ENCODE data around the gene KCNK1.

Gene KCNK1

DNA sequence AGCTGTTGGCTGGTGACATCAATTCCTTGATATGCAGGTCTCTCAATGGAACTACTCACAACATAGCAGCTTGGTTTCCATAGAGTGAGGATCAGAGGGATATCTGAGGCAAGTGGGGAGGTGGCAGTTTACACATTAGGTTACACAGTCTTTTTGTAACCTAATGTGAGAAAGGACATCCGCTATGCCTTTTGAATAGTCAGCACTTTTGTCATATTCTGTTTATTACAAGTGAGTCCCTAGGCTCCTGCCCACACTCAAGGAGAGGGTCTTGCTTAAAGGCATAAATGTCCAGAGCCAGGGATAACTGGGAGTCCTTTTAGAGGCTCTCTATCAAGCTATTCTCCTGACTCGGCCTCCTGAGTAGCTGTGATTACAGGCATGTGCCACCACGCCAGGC is 104.2 kb downstream of the KCNK1 start:
- H3K27me3 Mint-ChIP-seq: peaks cover 17 to 18% of the 10 kb centered on the region in 2 donors
- no peak overlapping the region for H3K27ac Mint-ChIP-seq
- DNase-seq: no peak
- ATAC-seq (replicated peaks): no peak
- H3K36me3 Mint-ChIP-seq (ENCODE audit: insufficient read depth): no peaks in the 10 kb centered on the region
- H3K9me3 Mint-ChIP-seq: no peaks in the 10 kb centered on the region
- H3K4me3 Mint-ChIP-seq: no peak overlapping the region
- no peaks in the 10 kb centered on the region for H3K4me1 Mint-ChIP-seq (ENCODE audit: low read depth in 2 of 2)

DNA sequence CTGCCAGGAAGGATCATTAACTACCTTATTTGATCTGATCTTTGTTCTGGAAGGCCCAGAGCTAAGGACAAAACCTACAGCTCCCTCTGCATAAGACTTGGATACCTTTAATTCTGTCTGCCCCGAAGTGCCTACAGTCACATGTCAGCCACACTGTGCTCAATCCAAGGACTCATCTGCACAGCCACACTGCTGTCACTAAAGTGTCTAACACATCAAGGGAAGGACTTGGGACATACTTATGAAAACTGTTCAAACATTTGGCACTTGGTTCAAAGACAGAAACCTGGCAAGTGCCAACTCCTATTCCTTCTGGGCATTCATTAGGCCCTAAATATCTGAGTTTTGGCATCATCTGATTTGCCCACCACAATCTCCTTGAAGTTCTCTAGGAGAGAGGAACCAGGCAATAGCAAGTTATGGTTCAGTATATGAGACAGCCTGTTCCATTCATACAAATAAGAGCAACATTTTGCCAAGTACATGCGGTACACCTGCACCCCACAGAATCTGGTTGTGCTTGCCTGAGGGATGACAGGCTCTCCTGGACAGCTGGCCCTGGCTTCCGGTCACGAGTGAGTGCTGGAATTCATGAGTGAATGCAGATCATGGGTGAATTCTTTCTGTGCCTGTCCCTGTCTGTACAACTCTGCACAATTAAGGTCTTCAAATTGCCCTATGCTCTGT is 105.9 kb downstream of the KCNK1 start:
- Mint-ChIP-seq H3K9me3 (no peaks in the 10 kb centered on the region), H3K4me1 (ENCODE audit: low read depth in 2 of 2) (no peaks in the 10 kb centered on the region), H3K27ac (no peak overlapping the region), H3K27me3 (peaks cover 9 to 11% of the 10 kb centered on the region in 2 donors), H3K4me3 (no peak overlapping the region), H3K36me3 (ENCODE audit: insufficient read depth) (no peaks in the 10 kb centered on the region)
- DNase-seq (no peak), ATAC-seq (replicated peaks) (no peak)

DNA sequence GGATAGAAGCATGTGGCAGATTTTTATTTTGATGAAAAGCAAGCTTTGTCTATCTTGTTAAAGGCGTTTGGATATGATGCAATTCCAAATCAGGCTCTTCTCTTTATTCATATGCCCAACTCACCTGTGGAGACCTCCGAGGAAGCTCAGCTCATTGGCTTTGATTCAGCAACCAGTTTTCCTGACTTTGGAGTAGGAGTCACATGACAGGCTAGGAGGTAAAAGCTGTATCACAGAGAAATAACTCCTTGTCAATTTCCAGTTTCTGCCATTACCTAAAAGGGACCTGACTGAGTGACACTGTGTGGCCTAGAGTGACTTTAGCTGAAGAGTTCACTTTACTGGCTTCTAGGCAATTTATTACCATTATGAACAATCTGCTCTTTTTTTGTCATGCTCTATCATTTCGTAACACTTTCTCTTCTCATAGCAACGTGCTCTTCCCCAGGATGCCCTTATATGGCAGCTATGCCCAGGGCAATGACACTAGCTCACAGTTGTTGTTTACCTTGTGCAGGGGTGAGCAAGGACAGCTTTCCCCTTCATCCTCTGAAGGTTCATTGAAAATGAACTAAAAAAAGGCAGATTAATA is 107.2 kb downstream of the KCNK1 start:
- Mint-ChIP-seq H3K27me3 (peaks cover 8 to 11% of the 10 kb centered on the region in 2 donors), H3K36me3 (ENCODE audit: insufficient read depth) (no peaks in the 10 kb centered on the region), H3K4me1 (ENCODE audit: low read depth in 2 of 2) (no peaks in the 10 kb centered on the region), H3K9me3 (no peaks in the 10 kb centered on the region), H3K27ac (no peak overlapping the region), H3K4me3 (no peak overlapping the region)
- ATAC-seq (replicated peaks) (no peak), DNase-seq (no peak)
